Measurements from ENCODE around the gene BHLHE23. TPM values are rescaled to one million over a fixed set of nuclear protein-coding genes. Genes with fewer than 3 reads are reported as not detected.

Gene BHLHE23
- total RNA-seq, 1 donor from 2014 or later: not detected

GRCh38 chr20:63011798-63012197 lies 5.0 kb upstream of the BHLHE23 start:
- TF ChIP-seq CTCF (IDR thresholded peaks at IDR 0.05; ENCODE audit: unreplicated experiment): no peak
- no peak overlapping the region for H3K27ac Mint-ChIP-seq
- no peak overlapping the region for H3K4me3 Mint-ChIP-seq
- peaks cover 92% of the 10 kb centered on the region for H3K27me3 Mint-ChIP-seq (ENCODE audit: low read depth)
- peaks cover 14% of the 10 kb centered on the region for H3K9me3 Mint-ChIP-seq
- H3K4me1 Mint-ChIP-seq: peaks cover 18% of the 10 kb centered on the region
- H3K36me3 Mint-ChIP-seq: peaks cover 7% of the 10 kb centered on the region
- no peak for DNase-seq (ENCODE audit: low spot score in 2 of 2, unreplicated experiment in 2 of 2)

GRCh38 chr20:63009988-63010769 lies 3.4 kb upstream of the BHLHE23 start:
- peaks cover 14% of the 10 kb centered on the region for H3K9me3 Mint-ChIP-seq
- peaks cover 15% of the 10 kb centered on the region for H3K4me1 Mint-ChIP-seq
- H3K27ac Mint-ChIP-seq: no peak overlapping the region
- no peak overlapping the region for H3K4me3 Mint-ChIP-seq
- TF ChIP-seq CTCF (IDR thresholded peaks at IDR 0.05; ENCODE audit: unreplicated experiment): no peak
- H3K27me3 Mint-ChIP-seq (ENCODE audit: low read depth): peaks cover 89% of the 10 kb centered on the region
- peaks cover 7% of the 10 kb centered on the region for H3K36me3 Mint-ChIP-seq
- no peak for DNase-seq (ENCODE audit: low spot score in 2 of 2, unreplicated experiment in 2 of 2)

GRCh38 chr20:63009045-63009961 lies 2.5 kb upstream of the BHLHE23 start:
- Mint-ChIP-seq H3K36me3 (peaks cover 7% of the 10 kb centered on the region), H3K9me3 (peaks cover 14% of the 10 kb centered on the region), H3K4me1 (peaks cover 9% of the 10 kb centered on the region), H3K27me3 (ENCODE audit: low read depth) (peaks cover 88% of the 10 kb centered on the region), H3K27ac (no peak overlapping the region), H3K4me3 (peak overlapping the region; percentile 49)
- peak; percentile 94 for TF ChIP-seq CTCF (IDR thresholded peaks at IDR 0.05; ENCODE audit: unreplicated experiment)
- DNase-seq (ENCODE audit: low spot score in 2 of 2, unreplicated experiment in 2 of 2): peak; percentile 58 to 90

GRCh38 chr20:63008541-63009044 lies 1.8 kb upstream of the BHLHE23 start:
- H3K4me1 Mint-ChIP-seq: peaks cover 7% of the 10 kb centered on the region
- H3K4me3 Mint-ChIP-seq: peak overlapping the region; percentile 49
- H3K36me3 Mint-ChIP-seq: peaks cover 3% of the 10 kb centered on the region
- no peak overlapping the region for H3K27ac Mint-ChIP-seq
- no peak for DNase-seq (ENCODE audit: low spot score in 2 of 2, unreplicated experiment in 2 of 2)
- TF ChIP-seq CTCF (IDR thresholded peaks at IDR 0.05; ENCODE audit: unreplicated experiment): no peak
- H3K9me3 Mint-ChIP-seq: peaks cover 8% of the 10 kb centered on the region
- H3K27me3 Mint-ChIP-seq (ENCODE audit: low read depth): peaks cover 88% of the 10 kb centered on the region

- Mint-ChIP-seq H3K9me3 (peaks cover under 1% of the 10 kb centered on the region), H3K4me3 (peak overlapping the region; percentile 49), H3K27ac (no peak overlapping the region), H3K4me1 (peaks cover 7% of the 10 kb centered on the region), H3K36me3 (peaks cover 1% of the 10 kb centered on the region), H3K27me3 (ENCODE audit: low read depth) (peaks cover 88% of the 10 kb centered on the region)
- TF ChIP-seq CTCF (IDR thresholded peaks at IDR 0.05; ENCODE audit: unreplicated experiment): no peak
- DNase-seq (ENCODE audit: low spot score in 2 of 2, unreplicated experiment in 2 of 2): no peak
Measured at GRCh38 chr20:63007646-63008488, 1.1 kb upstream of the BHLHE23 start.
